Lung (tissue), 12 donors: Measurements from ENCODE around the gene CDC16. TPM values are rescaled to one million over a fixed set of nuclear protein-coding genes. Genes with fewer than 3 reads are reported as not detected.

Experiments
- ATAC-seq: fragments of 200-7000 bp; cut with Tn5 transposase; one replicate; pipeline ENCODE4 v1.9.1; 2020; ENCODE audit warnings: moderate number of reproducible peaks; ENCODE audit not compliant: insufficient read depth, low FRiP score
- DNase-seq, 3 donors: peaks; one replicate each; pipeline ENCODE4 v3.0.0-alpha.2; 2013 to 2017
- H3K27ac ChIP-seq, 2 donors: one replicate each; pipeline ENCODE4 v1.5.1; 2013; ENCODE audit warnings: mild to moderate bottlenecking in 2 of 2, moderate library complexity in 2 of 2, control low read depth in 1 of 2, inconsistent platforms in 1 of 2, low read depth in 1 of 2, low read length in 1 of 2
- H3K27me3 ChIP-seq, 3 donors: one replicate each; pipeline ENCODE4 v1.5.1; 2013; ENCODE audit warnings: low read length in 2 of 3; ENCODE audit not compliant: control insufficient read depth in 3 of 3, insufficient read depth in 3 of 3
- H3K36me3 ChIP-seq, 4 donors: one replicate each; pipeline ENCODE4 v1.5.1; 2013; ENCODE audit warnings: low read length in 4 of 4, mild to moderate bottlenecking in 1 of 4, moderate library complexity in 1 of 4; ENCODE audit not compliant: control insufficient read depth in 4 of 4, insufficient read depth in 4 of 4
- H3K4me1 ChIP-seq, 5 donors: one replicate each; pipeline ENCODE4 v1.5.1; 2013; ENCODE audit warnings: low read length in 5 of 5, mild to moderate bottlenecking in 2 of 5, moderate library complexity in 1 of 5; ENCODE audit not compliant: control insufficient read depth in 5 of 5, insufficient read depth in 5 of 5
- H3K4me3 ChIP-seq: one replicate; pipeline ENCODE4 v1.5.1; 2013; ENCODE audit warnings: mild to moderate bottlenecking, control low read depth, moderate library complexity
- H3K9ac ChIP-seq, 2 donors: one replicate each; pipeline ENCODE4 v1.5.1; 2013; ENCODE audit warnings: low read length in 2 of 2, control low read depth in 1 of 2; ENCODE audit not compliant: insufficient read depth in 1 of 2
- H3K9me3 ChIP-seq, 4 donors: one replicate each; pipeline ENCODE4 v1.5.1; 2013; ENCODE audit warnings: low read length in 3 of 4, mild to moderate bottlenecking in 1 of 4, moderate library complexity in 1 of 4; ENCODE audit not compliant: control insufficient read depth in 4 of 4, insufficient read depth in 3 of 4
- CTCF ChIP-seq: IDR thresholded peaks from 2 replicates; pipeline ENCODE4 v1.5.1; 2012; ENCODE audit warnings: mild to moderate bottlenecking; ENCODE audit errors: control extremely low read depth, extremely low read depth
- WGBS, 2 donors: extraction: QIAGEN DNeasy Blood & Tissue Kit; methylation state at CpG; one replicate each; pipeline ENCODE4 v1.1.7; 2013; 5-methylcytosine and 5-hydroxymethylcytosine counted together
- polyA plus RNA-seq, 2 donors: library from polyadenylated mRNA; stranded (reverse); fragments of 200-250 nt; gene quantifications; one replicate each; pipeline ENCODE4 v1.2.1, GENCODE V29; 2013
- total RNA-seq, 2 donors: library from RNA; depleted of rRNA in 1 of 2; stranded (reverse); fragments of >200 nt in 1 of 2; gene quantifications; one replicate each; pipeline ENCODE4 v1.2.1, GENCODE V29; 2014 to 2021
- donor health status: control.
- donor health status: control.
- donor health status: Bipolar disorder and iron deficiency.
- donor health status: healthy.
- donor health status: DM: yes; HTN: yes; CAD: no.

CDC16 gene
- total and polyA plus RNA-seq, 4 donors = 34.3 to 123 (median 59.0) TPM

GRCh38 chr13:114311908-114312307 is 77.2 kb downstream of the CDC16 start:
- Histone ChIP-seq H3K27ac (no peak overlapping the region), H3K27me3 (no peaks in the 10 kb centered on the region), H3K36me3 (peaks cover 0 to 2% (median under 1%) of the 10 kb centered on the region in 4 donors), H3K4me1 (peaks cover 0 to 11% (median 5%) of the 10 kb centered on the region in 5 donors), H3K4me3 (no peak overlapping the region), H3K9me3 (no peaks in the 10 kb centered on the region), H3K9ac (no peak overlapping the region)
- no peak for DNase-seq
- WGBS, 2 donors = 62 to 76% methylated on average over 2 of the region's 2 CpGs
- ATAC-seq = no peak
- no peak for TF ChIP-seq CTCF

- no peaks in the 10 kb centered on the region for H3K27me3 ChIP-seq
- peaks cover 3 to 15% (median 5%) of the 10 kb centered on the region in 5 donors for H3K4me1 ChIP-seq
- H3K27ac ChIP-seq = peak overlapping the region; percentile 66 to 100
- DNase-seq = no peak
- no peaks in the 10 kb centered on the region for H3K9me3 ChIP-seq
- no peaks in the 10 kb centered on the region for H3K36me3 ChIP-seq
- peak overlapping the region in 1 of 2 donors; percentile 75 for H3K9ac ChIP-seq
- TF ChIP-seq CTCF = no peak
- ATAC-seq = no peak
- WGBS, 2 donors = 90 to 94% methylated on average over 17 of the region's 17 CpGs
- no peak overlapping the region for H3K4me3 ChIP-seq
Measured at GRCh38 chr13:114313061-114313860, 78.6 kb downstream of the CDC16 start.

GRCh38 chr13:114314074-114314912 is 79.6 kb downstream of the CDC16 start, which contains the start of gene CHAMP1:
Gene CHAMP1 (plus strand): TSS chr13:114314503. CDS start chr13:114323843, 9,340 bp downstream.
- H3K27me3 ChIP-seq = no peaks in the 10 kb centered on the region
- DNase-seq = peak; percentile 96 to 99 (median 97)
- H3K4me1 ChIP-seq = peaks cover 5 to 20% (median 6%) of the 10 kb centered on the region in 5 donors
- H3K4me3 ChIP-seq = peak within 1 kb of the TSS; percentile 89
- H3K9ac ChIP-seq = peak within 1 kb of the TSS; percentile 57 to 75
- TF ChIP-seq CTCF = no peak
- peak within 1 kb of the TSS; percentile 95 to 100 for H3K27ac ChIP-seq
- peak; percentile 98 for ATAC-seq
- 0 to 1% methylated on average over 87 to 107 of the region's 107 CpGs for WGBS, 2 donors
- H3K36me3 ChIP-seq = no peaks in the 10 kb centered on the region
- no peaks in the 10 kb centered on the region for H3K9me3 ChIP-seq
